Spleen (tissue), 11 donors: Measurements from ENCODE around the gene MAEA. TPM values are rescaled to one million over a fixed set of nuclear protein-coding genes. Genes with fewer than 3 reads are reported as not detected.
A peak's percentile ranks its signal among the peaks of the same experiment; 100 is the strongest.

Experiments used
- DNase-seq: peaks from one replicate; pipeline ENCODE4 v3.0.0-alpha.2; 2020
- H3K27ac ChIP-seq, 8 donors: fragments of 200-600 bp; sonication (generic) in 7 of 8; 1 replicate in 4 of 8; 2 replicates in 4 of 8; pipeline versions ENCODE4 v1.5.0 to v1.8.0; 2016 to 2021; ENCODE audit warnings: inconsistent platforms in 4 of 8, mild to moderate bottlenecking in 4 of 8, moderate library complexity in 1 of 8
- H3K27me3 ChIP-seq, 7 donors: fragments of 200-600 bp; sonication (generic) in 6 of 7; replicated peaks in 1 of 7; 1 replicate in 4 of 7; 2 replicates in 3 of 7; pipeline versions ENCODE4 v1.5.0 to v1.8.0; 2016 to 2021; ENCODE audit warnings: inconsistent platforms in 3 of 7, mild to moderate bottlenecking in 1 of 7
- H3K36me3 ChIP-seq, 6 donors: fragments of 200-600 bp; sonication (generic) in 5 of 6; 1 replicate in 4 of 6; 2 replicates in 2 of 6; pipeline versions ENCODE4 v1.5.0 to v1.8.0; 2016 to 2021; ENCODE audit warnings: inconsistent platforms in 2 of 6
- H3K4me1 ChIP-seq, 6 donors: fragments of 200-600 bp; sonication (generic) in 5 of 6; 1 replicate in 3 of 6; 2 replicates in 3 of 6; pipeline versions ENCODE4 v1.5.0 to v1.8.0; 2016 to 2021; ENCODE audit warnings: inconsistent platforms in 3 of 6
- H3K4me3 ChIP-seq, 8 donors: fragments of 200-600 bp; sonication (generic) in 7 of 8; 1 replicate in 4 of 8; 2 replicates in 4 of 8; pipeline versions ENCODE4 v1.5.0 to v1.8.0; 2016 to 2021; ENCODE audit warnings: inconsistent platforms in 4 of 8, mild to moderate bottlenecking in 4 of 8, moderate library complexity in 2 of 8
- H3K9me3 ChIP-seq, 8 donors: fragments of 200-600 bp; sonication (generic) in 7 of 8; 1 replicate in 4 of 8; 2 replicates in 4 of 8; pipeline versions ENCODE4 v1.5.0 to v1.8.0; 2016 to 2021; ENCODE audit warnings: inconsistent platforms in 4 of 8
- CTCF ChIP-seq, 11 experiments: fragments of 200-600 bp in 7 of 11; fragments of 450-650 bp in 4 of 11; sonication (generic) in 4 of 11; IDR thresholded peaks in 8 of 11; conservative IDR thresholded peaks in 3 of 11; 1 replicate in 7 of 11; 2 replicates in 4 of 11; pipeline versions ENCODE4 v1.4.0 to v1.8.0; 2016 to 2021; ENCODE audit warnings: antibody characterized with exemption in 11 of 11, inconsistent platforms in 4 of 11, mild to moderate bottlenecking in 1 of 11
- POLR2A ChIP-seq, 3 donors: fragments of 450-650 bp; IDR thresholded peaks; one replicate each; pipeline ENCODE4 v1.5.1; 2017; ENCODE audit warnings: antibody characterized with exemption in 3 of 3, mild to moderate bottlenecking in 1 of 3
- POLR2AphosphoS5 ChIP-seq, 3 donors: sonication (generic); formaldehyde crosslinking; IDR thresholded peaks; one replicate each; pipeline ENCODE4 v1.5.1; 2017; ENCODE audit warnings: antibody characterized with exemption in 3 of 3
- WGBS, 5 donors: extraction: QIAGEN DNeasy Blood & Tissue Kit in 3 of 5; methylation state at CpG; one replicate each; pipeline versions ENCODE4 v1.1.5 to v1.1.7; 2013 to 2018; 5-methylcytosine and 5-hydroxymethylcytosine counted together
- intact Hi-C: fragments of 100-400 bp; cut with DNase I; formaldehyde crosslinking; loops from one replicate; pipeline ENCODE4 v1.15.0; 2023; ENCODE audit warnings: low total_unique reads
- polyA plus RNA-seq, 3 donors: library from polyadenylated mRNA; stranded (reverse); fragments of 200-250 nt; gene quantifications; one replicate each; pipeline ENCODE4 v1.2.1, GENCODE V29; 2013
- total RNA-seq, 7 donors: library from RNA; depleted of rRNA in 3 of 7; stranded (reverse); fragments of >200 nt in 3 of 7; fragmentation: NEBNext Ultra II Directional in 4 of 7; extraction: Animal tissue kit (Norgen Biotek cat#: 25700) in 4 of 7; gene quantifications; one replicate each; pipeline versions ENCODE4 v1.1.0 to v1.2.1, GENCODE V29; 2016 to 2021
- donor health status: healthy with polysubstance abuse.
- donor health status: DM: no; HTN: no; CAD: no; lungs with moderate emphysema.
- donor health status: DM: no; HTN: no; CAD: no.
- donor health status: Bipolar disorder and iron deficiency.
- donor health status: healthy.
- donor health status: DM: no; HTN: no; CAD: no.
- donor health status: DM: yes; HTN: yes; CAD: no.

The MAEA gene
- total and polyA plus RNA-seq, 10 donors: 46.6 to 112 (median 80.1) TPM

DNA sequence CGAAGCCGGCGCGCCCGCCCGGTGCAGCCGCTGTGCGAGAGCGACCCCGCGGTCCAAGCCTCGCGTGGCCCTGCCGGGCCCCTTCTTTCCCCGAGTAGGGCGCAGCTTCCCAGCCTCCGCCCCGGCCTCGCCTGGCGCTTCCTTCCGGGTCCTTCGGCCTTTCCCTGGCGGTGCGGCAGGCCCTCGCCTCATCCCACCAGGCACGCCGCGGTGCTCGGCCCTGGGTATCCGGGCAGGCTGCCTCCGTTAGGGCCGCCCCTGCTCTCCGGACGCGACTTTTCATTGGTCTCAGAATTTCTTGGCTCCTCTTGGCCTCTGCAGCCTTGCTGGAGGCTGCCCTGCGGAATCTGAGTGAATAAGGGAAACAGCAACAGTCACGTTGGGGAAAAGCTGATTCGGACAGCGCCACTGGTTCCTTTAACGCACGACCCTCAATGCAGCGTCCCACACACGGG lies 57.7 kb downstream of the MAEA start:
- peak; percentile 95 for DNase-seq
- H3K9me3 ChIP-seq: no peaks in the 10 kb centered on the region
- TF ChIP-seq CTCF (IDR thresholded peaks at IDR 0.05 in 8 of 11, conservative IDR thresholded peaks at IDR 0.05 in 3 of 11): no peak
- TF ChIP-seq POLR2AphosphoS5 (IDR thresholded peaks at IDR 0.05): peak in 2 of 3 donors; percentile 59 to 78
- peak in 1 of 3 donors; percentile 9 for TF ChIP-seq POLR2A (IDR thresholded peaks at IDR 0.05)
- H3K36me3 ChIP-seq: peaks cover 0 to 29% (median 7%) of the 10 kb centered on the region in 6 donors
- H3K27me3 ChIP-seq: no peaks in the 10 kb centered on the region
- peak overlapping the region; percentile 97 to 100 (median 98) for H3K27ac ChIP-seq
- intact Hi-C loops: loop anchor here (2.0 to 10.0 kb wide), 2 partner anchors 53 to 99 kb away; partner anchors contain the start of gene CTBP1
- 0 to 1% (median 1%) methylated on average over 33 to 43 of the region's 43 CpGs for WGBS, 5 donors
- H3K4me1 ChIP-seq: peaks cover 20 to 71% (median 37%) of the 10 kb centered on the region in 6 donors
- H3K4me3 ChIP-seq: peak overlapping the region; percentile 58 to 98 (median 92)

GRCh38 chr4:1348014-1348513 lies 58.4 kb downstream of the MAEA start:
- Histone ChIP-seq H3K27me3 (no peaks in the 10 kb centered on the region), H3K36me3 (peaks cover 0 to 35% (median 14%) of the 10 kb centered on the region in 6 donors), H3K9me3 (no peaks in the 10 kb centered on the region), H3K4me1 (peaks cover 20 to 72% (median 37%) of the 10 kb centered on the region in 6 donors), H3K27ac (peak overlapping the region; percentile 97 to 100 (median 98)), H3K4me3 (peak overlapping the region; percentile 58 to 98 (median 92))
- intact Hi-C loops: loop anchor here (10.0 kb wide), 1 partner anchor 53 kb away; no protein-coding TSS in a partner anchor
- peak; percentile 87 for DNase-seq
- WGBS, 5 donors: 64 to 83% (median 73%) methylated on average over 8 to 12 of the region's 12 CpGs
- no peak for TF ChIP-seq CTCF (IDR thresholded peaks at IDR 0.05 in 8 of 11, conservative IDR thresholded peaks at IDR 0.05 in 3 of 11)
- TF ChIP-seq POLR2A (IDR thresholded peaks at IDR 0.05): no peak
- TF ChIP-seq POLR2AphosphoS5 (IDR thresholded peaks at IDR 0.05): no peak

GRCh38 chr4:1348746-1349145 lies 59.1 kb downstream of the MAEA start:
- no peaks in the 10 kb centered on the region for H3K27me3 ChIP-seq
- 92 to 94% (median 93%) methylated on average over 25 of the region's 25 CpGs for WGBS, 5 donors
- TF ChIP-seq POLR2A (IDR thresholded peaks at IDR 0.05) (no peak), POLR2AphosphoS5 (IDR thresholded peaks at IDR 0.05) (no peak)
- H3K9me3 ChIP-seq: no peaks in the 10 kb centered on the region
- no peak for DNase-seq
- H3K4me3 ChIP-seq: peak overlapping the region in 1 of 8 donors; percentile 98
- peaks cover 0 to 42% (median 20%) of the 10 kb centered on the region in 6 donors for H3K36me3 ChIP-seq
- intact Hi-C loops: loop anchor here (10.0 kb wide), 1 partner anchor 54 kb away; no protein-coding TSS in a partner anchor
- H3K27ac ChIP-seq: peak overlapping the region in 7 of 8 donors; percentile 97 to 100 (median 98)
- H3K4me1 ChIP-seq: peaks cover 20 to 72% (median 37%) of the 10 kb centered on the region in 6 donors

DNA sequence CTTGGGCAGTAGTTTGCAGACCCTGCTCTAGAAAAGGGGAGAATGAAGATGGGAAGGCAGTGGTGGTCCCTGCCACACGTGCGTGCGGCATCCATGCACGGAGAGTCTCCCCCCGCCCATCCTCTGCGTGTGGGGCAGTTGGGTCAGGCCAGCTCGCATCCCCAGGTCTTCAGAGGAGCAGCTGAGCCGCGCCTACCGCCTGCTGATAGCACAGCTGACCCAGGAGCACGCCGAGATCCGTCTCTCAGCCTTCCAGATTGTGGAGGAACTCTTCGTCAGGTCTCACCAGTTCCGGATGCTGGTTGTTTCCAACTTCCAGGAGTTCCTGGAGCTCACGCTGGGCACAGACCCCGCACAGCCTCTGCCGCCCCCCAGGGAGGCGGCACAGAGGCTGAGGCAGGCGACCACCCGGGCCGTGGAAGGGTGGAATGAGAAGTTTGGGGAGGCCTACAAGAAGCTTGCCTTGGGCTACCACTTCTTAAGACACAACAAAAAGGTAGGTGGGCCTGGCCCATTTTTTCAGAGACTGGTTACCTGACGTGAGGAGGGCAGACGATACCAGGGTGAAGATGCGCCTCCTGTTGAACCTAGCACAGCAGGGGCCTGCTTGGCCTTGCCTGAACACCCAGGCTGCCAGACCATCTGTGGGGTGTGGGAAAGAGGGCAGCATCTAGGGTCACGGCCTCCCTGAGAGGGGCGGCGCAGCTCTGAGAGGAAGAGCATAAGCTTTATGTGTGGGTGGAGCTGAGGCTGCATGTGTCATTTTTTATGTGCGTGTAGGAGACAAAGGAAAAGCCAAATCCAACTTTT lies 59.9 kb downstream of the MAEA start:
- 91 to 97% (median 94%) methylated on average over 25 to 29 of the region's 29 CpGs for WGBS, 5 donors
- Histone ChIP-seq H3K27ac (peak overlapping the region in 3 of 8 donors; percentile 98 to 100 (median 100)), H3K36me3 (peaks cover 0 to 50% (median 26%) of the 10 kb centered on the region in 6 donors), H3K27me3 (no peaks in the 10 kb centered on the region), H3K4me1 (peaks cover 20 to 69% (median 37%) of the 10 kb centered on the region in 6 donors), H3K9me3 (no peaks in the 10 kb centered on the region), H3K4me3 (no peak overlapping the region)
- intact Hi-C loops: loop anchor here (5.0 to 10.0 kb wide), 2 partner anchors 55 to 217 kb away; no protein-coding TSS in a partner anchor
- no peak for DNase-seq
- TF ChIP-seq POLR2A (IDR thresholded peaks at IDR 0.05) (no peak), CTCF (IDR thresholded peaks at IDR 0.05 in 8 of 11, conservative IDR thresholded peaks at IDR 0.05 in 3 of 11) (no peak), POLR2AphosphoS5 (IDR thresholded peaks at IDR 0.05) (no peak)
